Endothelial cell (in vitro differentiated cells): ENCODE data around the gene SLC51B. TPM values are rescaled to one million over a fixed set of nuclear protein-coding genes. Genes with fewer than 3 reads are reported as not detected.

ENCODE experiments used
- DNase-seq: peaks from one replicate; pipeline ENCODE4 v3.0.0; 2021; ENCODE audit warnings: low spot score
- H3K27ac Mint-ChIP-seq: one replicate; pipeline ENCODE4 v1.8.0; 2021; ENCODE audit warnings: mixed read lengths, inconsistent platforms; ENCODE audit not compliant: unreplicated experiment
- H3K27me3 Mint-ChIP-seq: one replicate; pipeline ENCODE4 v1.8.0; 2021; ENCODE audit warnings: mild to moderate bottlenecking, moderate library complexity, mixed read lengths, inconsistent platforms; ENCODE audit not compliant: unreplicated experiment
- H3K36me3 Mint-ChIP-seq: one replicate; pipeline ENCODE4 v1.8.0; 2021; ENCODE audit warnings: mild to moderate bottlenecking, low read depth, mixed read lengths, inconsistent platforms; ENCODE audit not compliant: unreplicated experiment
- H3K4me1 Mint-ChIP-seq: one replicate; pipeline ENCODE4 v1.8.0; 2021; ENCODE audit warnings: mild to moderate bottlenecking, mixed read lengths, inconsistent platforms; ENCODE audit not compliant: unreplicated experiment
- H3K4me3 Mint-ChIP-seq: one replicate; pipeline ENCODE4 v1.8.0; 2021; ENCODE audit warnings: mild to moderate bottlenecking, mixed read lengths, inconsistent platforms; ENCODE audit not compliant: unreplicated experiment
- H3K9me3 Mint-ChIP-seq: one replicate; pipeline ENCODE4 v1.8.0; 2021; ENCODE audit warnings: mixed read lengths, inconsistent platforms; ENCODE audit not compliant: unreplicated experiment
- CTCF ChIP-seq: fragments of 200-600 bp; sonication (generic); IDR thresholded peaks from one replicate; pipeline ENCODE4 v1.5.0; 2021; ENCODE audit warnings: antibody characterized with exemption; ENCODE audit not compliant: unreplicated experiment
- total RNA-seq: library from RNA; stranded (reverse); fragmentation: NEBNext Ultra II Directional; extraction: Animal tissue kit (Norgen Biotek cat#: 25700); gene quantifications from one replicate; pipeline ENCODE4 v1.2.1, GENCODE V29; 2021; ENCODE audit not compliant: unreplicated experiment

Gene SLC51B
- total RNA-seq, 1 donor from 2014 or later, result not detected

- Mint-ChIP-seq H3K27me3 (peaks cover 12% of the 10 kb centered on the region), H3K9me3 (no peaks in the 10 kb centered on the region), H3K4me3 (no peak within 1 kb of the TSS), H3K4me1 (peaks cover 9% of the 10 kb centered on the region), H3K36me3 (peaks cover 6% of the 10 kb centered on the region), H3K27ac (no peak within 1 kb of the TSS)
- no peak for DNase-seq
- no peak for TF ChIP-seq CTCF
Observed at GRCh38 chr15:65076486-65077290, 31.5 kb downstream of the SLC51B start, which contains the start of gene KBTBD13. Gene KBTBD13, plus strand, starts transcription at chr15:65076746. Its CDS starts 70 bp downstream, at chr15:65076816.

- H3K4me3 Mint-ChIP-seq, result no peak overlapping the region
- H3K27me3 Mint-ChIP-seq, result peaks cover 10% of the 10 kb centered on the region
- H3K9me3 Mint-ChIP-seq, result no peaks in the 10 kb centered on the region
- H3K36me3 Mint-ChIP-seq, result peaks cover 6% of the 10 kb centered on the region
- H3K4me1 Mint-ChIP-seq, result peaks cover 11% of the 10 kb centered on the region
- no peak overlapping the region for H3K27ac Mint-ChIP-seq
- no peak for DNase-seq
- TF ChIP-seq CTCF, result no peak
Observed at GRCh38 chr15:65077291-65077980, 32.2 kb downstream of the SLC51B start.

GRCh38 chr15:65077981-65078352 is 32.8 kb downstream of the SLC51B start:
- peak; percentile 74 for DNase-seq

GRCh38 chr15:65079580-65079979 is 34.4 kb downstream of the SLC51B start:
- no peak for TF ChIP-seq CTCF
- H3K4me3 Mint-ChIP-seq, result no peak overlapping the region
- no peaks in the 10 kb centered on the region for H3K9me3 Mint-ChIP-seq
- H3K27me3 Mint-ChIP-seq, result peaks cover 18% of the 10 kb centered on the region
- peaks cover 6% of the 10 kb centered on the region for H3K36me3 Mint-ChIP-seq
- peaks cover 31% of the 10 kb centered on the region for H3K4me1 Mint-ChIP-seq
- DNase-seq, result no peak
- no peak overlapping the region for H3K27ac Mint-ChIP-seq

More at GRCh38 chr15:65077981-65078352, 32.8 kb downstream of the SLC51B start:
- TF ChIP-seq CTCF, result no peak
- Mint-ChIP-seq H3K4me1 (peaks cover 16% of the 10 kb centered on the region), H3K27me3 (peaks cover 14% of the 10 kb centered on the region), H3K27ac (no peak overlapping the region), H3K36me3 (peaks cover 6% of the 10 kb centered on the region), H3K4me3 (peak overlapping the region; percentile 16), H3K9me3 (no peaks in the 10 kb centered on the region)

GRCh38 chr15:65081270-65081669 is 36.1 kb downstream of the SLC51B start:
- Mint-ChIP-seq H3K4me3 (no peak overlapping the region), H3K27me3 (peaks cover 18% of the 10 kb centered on the region), H3K4me1 (peaks cover 31% of the 10 kb centered on the region), H3K36me3 (peaks cover 6% of the 10 kb centered on the region), H3K27ac (no peak overlapping the region), H3K9me3 (no peaks in the 10 kb centered on the region)
- no peak for DNase-seq
- TF ChIP-seq CTCF, result no peak
